T-cell (primary cell): ENCODE measurements around the gene PPM1N. TPM values are rescaled to one million over a fixed set of nuclear protein-coding genes. Genes with fewer than 3 reads are reported as not detected.
A peak's percentile ranks its signal among the peaks of the same experiment; 100 is the strongest.

Experiments used
- ATAC-seq, 4 experiments: fragments of 200-7000 bp in 3 of 4; fragments of 150-1000 bp in 1 of 4; cut with Tn5 transposase; replicated peaks in 1 of 4; 1 replicate in 3 of 4; 2 replicates in 1 of 4; pipeline ENCODE4 v1.10.0; 2021; ENCODE audit warnings: moderate library complexity in 3 of 4, mild to moderate bottlenecking in 2 of 4, moderate number of reproducible peaks in 1 of 4
- CTCF ChIA-PET, 2 donors: fragments of 300-600 bp; sonication (Branson Sonifier 250); formaldehyde crosslinking; loops; one replicate each; lab custom pipeline; 2022; ENCODE audit warnings: antibody characterized with exemption in 2 of 2; lab: Charles Lee
- POLR2A ChIA-PET, 2 donors: fragments of 300-600 bp; sonication (Branson Sonifier 250); formaldehyde crosslinking; loops; one replicate each; lab custom pipeline; 2022; ENCODE audit warnings: antibody characterized with exemption in 2 of 2; lab: Charles Lee
- DNase-seq, 35 experiments: peaks; one replicate each; pipeline versions ENCODE4 v3.0.0 to v3.0.0-alpha.2; 2013 to 2023
- H3K27ac ChIP-seq: one replicate; pipeline ENCODE4 v1.5.1; 2013; ENCODE audit warnings: low read length
- H3K27me3 ChIP-seq, 2 experiments: replicated peaks in 1 of 2; 1 replicate in 1 of 2; 2 replicates in 1 of 2; pipeline versions ENCODE4 v1.6.1 to v1.7.0; 2013; ENCODE audit warnings: low read length in 1 of 2, mixed read lengths in 1 of 2; ENCODE audit not compliant: control insufficient read depth in 2 of 2, insufficient read depth in 2 of 2; ENCODE audit errors: extremely low read depth in 1 of 2
- H3K36me3 ChIP-seq, 2 donors: 1 replicate in 1 of 2; 2 replicates in 1 of 2; pipeline versions ENCODE4 v1.6.1 to v1.7.0; 2013; ENCODE audit warnings: low read length in 1 of 2; ENCODE audit not compliant: control insufficient read depth in 2 of 2, insufficient read depth in 1 of 2; ENCODE audit errors: extremely low read depth in 1 of 2
- H3K4me1 ChIP-seq, 2 experiments: 1 replicate in 1 of 2; 2 replicates in 1 of 2; pipeline versions ENCODE4 v1.6.1 to v1.7.0; 2013; ENCODE audit warnings: low read length in 2 of 2, mixed read lengths in 1 of 2; ENCODE audit not compliant: insufficient read depth in 2 of 2, control insufficient read depth in 1 of 2; ENCODE audit errors: extremely low read depth in 1 of 2
- H3K4me3 ChIP-seq, 2 donors: 1 replicate in 1 of 2; 2 replicates in 1 of 2; pipeline versions ENCODE4 v1.5.1 to v1.7.0; 2013; ENCODE audit warnings: mild to moderate bottlenecking in 2 of 2, low read length in 1 of 2, moderate library complexity in 1 of 2; ENCODE audit not compliant: control insufficient read depth in 1 of 2; ENCODE audit errors: extremely low read depth in 1 of 2
- H3K9me3 ChIP-seq: 2 replicates; pipeline ENCODE4 v1.7.0; 2013
- H3K27ac Mint-ChIP-seq, 2 donors: one replicate each; pipeline ENCODE4 v1.8.0; 2020 to 2021; ENCODE audit warnings: mild to moderate bottlenecking in 2 of 2, mixed read lengths in 2 of 2
- H3K27me3 Mint-ChIP-seq, 2 donors: one replicate each; pipeline ENCODE4 v1.8.0; 2021 to 2022; ENCODE audit warnings: mixed read lengths in 2 of 2
- H3K36me3 Mint-ChIP-seq: one replicate; pipeline ENCODE4 v1.8.0; 2021; ENCODE audit warnings: mixed read lengths
- H3K4me1 Mint-ChIP-seq, 3 donors: one replicate each; pipeline ENCODE4 v1.8.0; 2020 to 2022; ENCODE audit warnings: mixed read lengths in 3 of 3, mild to moderate bottlenecking in 1 of 3
- H3K4me3 Mint-ChIP-seq, 3 donors: one replicate each; pipeline ENCODE4 v1.8.0; 2020 to 2022; ENCODE audit warnings: mild to moderate bottlenecking in 3 of 3, mixed read lengths in 3 of 3, moderate library complexity in 3 of 3
- H3K9me3 Mint-ChIP-seq, 3 donors: one replicate each; pipeline ENCODE4 v1.8.0; 2020 to 2022; ENCODE audit warnings: mixed read lengths in 3 of 3
- whole genome bisulfite sequencing: methylation state at CpG from one replicate; pipeline ENCODE4 v1.1.5; 2013; ENCODE audit warnings: missing lambda C conversion rate; ENCODE audit not compliant: insufficient coverage; 5-methylcytosine and 5-hydroxymethylcytosine counted together
- total RNA-seq, 35 experiments: library from RNA in 6 of 35; stranded (reverse) in 6 of 35; fragments of 120-200 nt in 1 of 35; gene quantifications; one replicate each; pipeline versions ENCODE4 v1.2.1 to v1.2.4 and lab custom pipeline; 2013 to 2026

The PPM1N gene
- total RNA-seq, 5 donors from 2014 or later (not counting 1 experiment from before 2014, with no cell fraction given): 5.6 to 14.6 (median 10.0) TPM

DNA sequence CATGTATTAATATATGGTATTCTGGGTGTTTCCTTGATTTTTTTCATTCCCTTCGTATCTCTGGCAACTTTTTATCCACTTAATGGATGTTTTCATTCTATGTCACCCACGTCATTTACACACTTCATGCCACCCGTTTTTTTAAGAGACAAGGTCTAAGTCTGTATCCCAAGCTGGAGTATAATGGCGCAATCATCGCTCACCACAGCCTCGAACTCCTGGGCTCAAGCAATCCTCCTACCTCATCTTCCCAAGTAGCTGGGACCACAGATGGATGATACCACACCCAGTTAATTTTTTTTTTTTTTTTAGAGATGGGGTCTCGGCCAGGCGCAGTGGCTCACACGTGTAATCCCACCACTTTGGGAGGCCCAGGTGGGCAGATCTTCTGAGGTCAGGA, 5.7 kb downstream of the PPM1N start:
- H3K9me3 ChIP-seq: no peaks in the 10 kb centered on the region
- ChIA-PET POLR2A (no interaction called here), CTCF (no interaction called here)
- Mint-ChIP-seq H3K27me3 (no peaks in the 10 kb centered on the region), H3K36me3 (peaks cover 5% of the 10 kb centered on the region), H3K9me3 (no peaks in the 10 kb centered on the region), H3K27ac (no peak overlapping the region), H3K4me1 (peaks cover 20 to 31% (median 21%) of the 10 kb centered on the region in 3 donors), H3K4me3 (no peak overlapping the region)
- H3K4me3 ChIP-seq: no peak overlapping the region
- peaks cover 5 to 39% of the 10 kb centered on the region in 2 experiments for H3K4me1 ChIP-seq
- no peak overlapping the region for H3K27ac ChIP-seq
- H3K36me3 ChIP-seq: no peaks in the 10 kb centered on the region
- H3K27me3 ChIP-seq: no peaks in the 10 kb centered on the region
- no CpG with 5 or more reads among the region's 9 CpGs for WGBS
- DNase-seq (no peak), ATAC-seq (no peak)

DNA sequence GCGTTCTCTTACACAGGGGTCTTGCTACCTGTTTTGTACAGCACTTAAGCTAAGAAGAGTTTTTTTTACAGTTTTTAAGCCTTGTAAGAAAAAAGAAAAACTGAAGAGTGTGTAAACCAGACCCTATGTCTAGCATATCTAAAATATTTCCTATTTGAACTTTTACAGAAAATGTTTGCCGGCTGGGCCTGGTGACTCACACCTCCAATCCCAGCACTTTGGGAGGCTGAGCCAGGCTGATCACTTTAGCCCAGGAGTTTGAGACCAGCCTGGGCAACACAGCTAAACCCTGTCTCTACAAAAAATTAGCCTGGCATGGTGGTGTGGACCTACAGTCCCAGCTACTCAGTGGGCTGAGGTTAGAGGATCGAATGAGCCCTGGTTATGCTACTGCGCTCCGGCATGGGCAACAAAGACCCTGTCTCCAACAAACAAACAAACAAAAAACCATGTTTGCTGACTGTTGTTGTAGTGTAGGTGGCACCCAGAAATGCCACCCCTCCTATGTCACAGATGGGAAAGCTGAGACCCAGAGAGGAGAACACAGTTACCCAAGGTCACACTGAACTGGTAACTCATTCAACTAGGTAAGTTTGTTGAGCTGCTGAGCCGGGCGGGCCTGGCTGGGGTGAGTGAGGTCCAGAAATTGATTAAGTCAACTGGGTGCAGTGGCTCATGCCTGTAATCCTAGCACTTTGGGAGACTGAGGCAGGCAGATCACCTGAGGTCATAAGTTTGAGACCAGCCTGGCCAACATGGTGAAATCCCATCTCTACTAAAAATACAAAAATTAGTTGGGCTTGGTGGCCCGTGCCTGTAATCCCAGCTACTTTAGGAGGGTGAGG, 7.1 kb downstream of the PPM1N start:
- H3K36me3 Mint-ChIP-seq: peaks cover 5% of the 10 kb centered on the region
- 93% methylated on average over 2 of the region's 8 CpGs for WGBS
- DNase-seq (no peak), ATAC-seq (no peak)
- peak overlapping the region; percentile 80 to 82 for H3K27ac Mint-ChIP-seq
- H3K4me3 ChIP-seq: no peak overlapping the region
- peak overlapping the region; percentile 95 for H3K27ac ChIP-seq
- CTCF ChIA-PET: interaction anchor here (0.6 to 0.7 kb wide), 2 partner anchors 77 to 277 kb away, joined by 3 to 6 read pairs; partner anchors contain the start of gene DMPK (in 1 of the 2)
- POLR2A ChIA-PET: interaction anchor here in 1 of 2 donors (0.7 kb wide), 1 partner anchor 9 kb away, joined by 3 read pairs; no protein-coding TSS in a partner anchor
- no peaks in the 10 kb centered on the region for H3K27me3 Mint-ChIP-seq
- H3K27me3 ChIP-seq: no peaks in the 10 kb centered on the region
- H3K4me3 Mint-ChIP-seq: peak overlapping the region; percentile 71 to 90 (median 88)
- H3K4me1 ChIP-seq: peaks cover 12 to 44% of the 10 kb centered on the region in 2 experiments
- no peaks in the 10 kb centered on the region for H3K9me3 ChIP-seq
- peaks cover 27 to 37% (median 27%) of the 10 kb centered on the region in 3 donors for H3K4me1 Mint-ChIP-seq
- no peaks in the 10 kb centered on the region for H3K36me3 ChIP-seq
- H3K9me3 Mint-ChIP-seq: no peaks in the 10 kb centered on the region

GRCh38 chr19:45505996-45506245, 7.7 kb downstream of the PPM1N start:
- Mint-ChIP-seq H3K4me3 (peak overlapping the region; percentile 88 to 91 (median 90)), H3K27me3 (no peaks in the 10 kb centered on the region), H3K36me3 (peaks cover 5% of the 10 kb centered on the region), H3K4me1 (peaks cover 29 to 40% (median 32%) of the 10 kb centered on the region in 3 donors), H3K27ac (peak overlapping the region; percentile 80 to 82), H3K9me3 (no peaks in the 10 kb centered on the region)
- Histone ChIP-seq H3K36me3 (no peaks in the 10 kb centered on the region), H3K4me1 (peaks cover 12 to 48% of the 10 kb centered on the region in 2 experiments), H3K9me3 (no peaks in the 10 kb centered on the region), H3K4me3 (peak overlapping the region; percentile 75 to 84), H3K27me3 (no peaks in the 10 kb centered on the region), H3K27ac (peak overlapping the region; percentile 95)
- ChIA-PET POLR2A (interaction anchor here in 1 of 2 donors (0.7 kb wide), 1 partner anchor 10 kb away, joined by 3 read pairs; no protein-coding TSS in a partner anchor), CTCF (no interaction called here)
- ATAC-seq (no peak), DNase-seq (no peak)
- no CpG with 5 or more reads among the region's 5 CpGs for WGBS

DNA sequence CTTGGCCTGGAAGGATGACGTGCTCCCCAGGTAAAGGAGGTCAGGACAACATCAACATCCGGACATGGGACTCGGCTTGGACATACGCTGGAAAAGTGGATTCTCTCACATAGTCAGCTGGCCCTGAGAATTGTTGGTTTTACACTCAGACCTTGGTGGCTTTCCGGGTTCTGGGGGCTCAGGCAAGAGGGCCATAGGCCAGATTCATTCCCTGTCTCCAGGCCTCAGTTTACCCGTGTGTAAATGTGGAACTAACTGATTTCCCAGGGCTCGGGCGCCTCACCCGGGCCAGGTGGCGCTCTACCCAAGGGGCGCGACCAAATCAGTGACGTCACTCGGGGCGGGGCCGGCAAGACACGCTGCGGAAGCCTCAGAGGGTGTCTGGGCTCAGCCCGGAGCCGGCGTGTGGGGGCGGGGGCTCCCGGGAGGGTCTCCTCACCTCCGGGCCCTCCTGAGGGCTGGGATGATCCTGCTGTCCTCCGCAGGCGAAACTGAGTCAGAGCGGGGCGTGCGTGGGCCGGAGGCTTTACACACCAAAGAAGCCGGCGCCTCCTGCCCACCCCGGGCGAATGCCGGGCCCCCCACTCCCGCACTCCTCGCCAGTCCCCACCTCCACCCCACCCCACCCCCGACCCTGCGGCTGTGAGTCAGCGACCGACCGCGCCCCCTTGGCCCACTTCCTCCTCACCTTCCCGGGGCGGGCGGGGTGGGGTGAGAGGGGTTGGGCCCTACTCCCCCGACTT, 8.2 kb downstream of the PPM1N start:
- CTCF ChIA-PET: no interaction called here
- peak overlapping the region; percentile 95 for H3K27ac ChIP-seq
- POLR2A ChIA-PET: no interaction called here
- no peaks in the 10 kb centered on the region for H3K36me3 ChIP-seq
- 2% methylated on average over 28 of the region's 47 CpGs for WGBS
- DNase-seq (peak; percentile 89 to 99 (median 96)), ATAC-seq (peak; percentile 81 to 90 (median 86))
- H3K9me3 ChIP-seq: no peaks in the 10 kb centered on the region
- H3K4me1 ChIP-seq: peaks cover 12 to 53% of the 10 kb centered on the region in 2 experiments
- Mint-ChIP-seq H3K27me3 (no peaks in the 10 kb centered on the region), H3K9me3 (no peaks in the 10 kb centered on the region), H3K27ac (peak overlapping the region; percentile 97 to 98), H3K4me3 (peak overlapping the region; percentile 88 to 91 (median 90)), H3K36me3 (peaks cover under 1% of the 10 kb centered on the region), H3K4me1 (peaks cover 34 to 41% (median 37%) of the 10 kb centered on the region in 3 donors)
- H3K27me3 ChIP-seq: no peaks in the 10 kb centered on the region
- peak overlapping the region; percentile 84 to 96 for H3K4me3 ChIP-seq

- Histone ChIP-seq H3K27ac (peak within 1 kb of the TSS; percentile 95), H3K9me3 (no peaks in the 10 kb centered on the region), H3K4me1 (peaks cover 12 to 56% of the 10 kb centered on the region in 2 experiments), H3K27me3 (no peaks in the 10 kb centered on the region), H3K4me3 (peak within 1 kb of the TSS; percentile 84 to 96), H3K36me3 (no peaks in the 10 kb centered on the region)
- no peaks in the 10 kb centered on the region for H3K36me3 Mint-ChIP-seq
- peaks cover 42 to 49% (median 42%) of the 10 kb centered on the region in 3 donors for H3K4me1 Mint-ChIP-seq
- ATAC-seq (peak; percentile 68 to 71 (median 70)), DNase-seq (peak; percentile 85 to 95 (median 91))
- POLR2A ChIA-PET: no interaction called here
- H3K27ac Mint-ChIP-seq: peak within 1 kb of the TSS; percentile 97 to 98
- H3K27me3 Mint-ChIP-seq: no peaks in the 10 kb centered on the region
- WGBS: 1% methylated on average over 35 of the region's 65 CpGs
- CTCF ChIA-PET: no interaction called here
- H3K9me3 Mint-ChIP-seq: no peaks in the 10 kb centered on the region
- peak within 1 kb of the TSS; percentile 89 to 91 (median 90) for H3K4me3 Mint-ChIP-seq
These were observed 9.0 kb downstream of the PPM1N start, which contains the start of gene VASP for GRCh38 chr19:45506989-45507871. Gene VASP, plus strand, starts transcription at chr19:45507479. Its CDS starts 293 bp downstream, at chr19:45507772.
